PC-9 (cell line): ENCODE data around the gene HNRNPK. TPM values are rescaled to one million over a fixed set of nuclear protein-coding genes. Genes with fewer than 3 reads are reported as not detected.

ENCODE experiments used
- BruUV-seq: library from RNA; stranded (reverse); fragments of 400-500 nt; replicated peaks from 2 replicates; lab custom pipeline; 2021; lab: Mats Ljungman, UMichigan
- CTCF ChIA-PET: fragments of 300-600 bp; sonication (Branson Sonifier 250); formaldehyde crosslinking; loops from one replicate; lab custom pipeline; 2022; ENCODE audit warnings: antibody characterized with exemption; lab: Charles Lee
- POLR2A ChIA-PET: fragments of 300-600 bp; sonication (Branson Sonifier 250); formaldehyde crosslinking; loops from one replicate; lab custom pipeline; 2022; ENCODE audit warnings: antibody characterized with exemption; ENCODE audit not compliant: unreplicated experiment; lab: Charles Lee
- DNase-seq, 2 experiments: peaks; one replicate each; pipeline versions ENCODE4 v3.0.0 to v3.0.0-alpha.2; 2015 to 2022; ENCODE audit warnings: mixed read lengths in 1 of 2
- H2AFZ ChIP-seq: fragments of 200-600 bp; sonication (generic); 2 replicates; pipeline ENCODE4 v1.8.1; 2017; ENCODE audit warnings: antibody characterized with exemption
- H3F3A ChIP-seq: fragments of 200-600 bp; sonication (generic); 2 replicates; pipeline ENCODE4 v1.8.1; 2017; ENCODE audit warnings: antibody characterized with exemption, mild to moderate bottlenecking, low read depth; ENCODE audit not compliant: insufficient read depth
- H3K27ac ChIP-seq: fragments of 200-600 bp; sonication (generic); 2 replicates; pipeline ENCODE4 v1.6.1; 2016; ENCODE audit warnings: mixed run types
- H3K27me3 ChIP-seq: fragments of 200-600 bp; sonication (generic); 2 replicates; pipeline ENCODE4 v1.6.1; 2016; ENCODE audit warnings: low read depth, mixed run types; ENCODE audit not compliant: insufficient read depth
- H3K36me3 ChIP-seq: fragments of 200-600 bp; sonication (generic); 2 replicates; pipeline ENCODE4 v1.6.1; 2016; ENCODE audit warnings: low read depth, mixed run types
- H3K4me1 ChIP-seq: fragments of 200-600 bp; sonication (generic); replicated peaks from 2 replicates; pipeline ENCODE4 v1.6.1; 2016; ENCODE audit warnings: mixed run types; ENCODE audit not compliant: insufficient read depth
- H3K4me2 ChIP-seq: fragments of 200-600 bp; sonication (generic); 2 replicates; pipeline ENCODE4 v1.6.1; 2017; ENCODE audit warnings: mixed run types
- H3K4me3 ChIP-seq: fragments of 200-600 bp; sonication (generic); 2 replicates; pipeline ENCODE4 v1.6.1; 2016; ENCODE audit warnings: mixed run types
- H3K79me2 ChIP-seq: fragments of 200-600 bp; sonication (generic); 2 replicates; pipeline ENCODE4 v1.6.1; 2017; ENCODE audit warnings: low read depth, mixed run types
- H3K9me2 ChIP-seq: fragments of 200-600 bp; sonication (generic); 2 replicates; pipeline ENCODE4 v1.8.1; 2017; ENCODE audit warnings: mild to moderate bottlenecking; ENCODE audit not compliant: insufficient read depth
- H3K9me3 ChIP-seq: fragments of 200-600 bp; sonication (generic); 2 replicates; pipeline ENCODE4 v1.8.1; 2016; ENCODE audit warnings: low read depth; ENCODE audit not compliant: insufficient read depth
- H4K20me1 ChIP-seq: fragments of 200-600 bp; sonication (generic); 2 replicates; pipeline ENCODE4 v1.8.1; 2017; ENCODE audit not compliant: insufficient read depth
- EZH2 ChIP-seq: fragments of 200-600 bp; sonication (generic); IDR thresholded peaks from 2 replicates; pipeline ENCODE4 v1.8.0; 2017; ENCODE audit warnings: antibody characterized with exemption, low read depth
- intact Hi-C: fragments of 100-400 bp; cut with micrococcal nuclease; formaldehyde crosslinking; loops from one replicate; pipeline ENCODE4 v1.10.0; 2022; ENCODE audit not compliant: unreplicated experiment
- total RNA-seq: library from RNA; stranded (reverse); gene quantifications from 2 replicates; pipeline ENCODE4 v1.2.3, GENCODE V29; 2021
- TF ChIP-seq, protein P1 (sequence below): fragments of 200-600 bp; sonication (generic); conservative IDR thresholded peaks from 2 replicates; pipeline ENCODE4 v1.6.1; 2017; ENCODE audit warnings: mixed run types, antibody characterized with exemption, mild to moderate bottlenecking, moderate library complexity

Gene HNRNPK
- total RNA-seq, 1 experiment from 2014 or later: 583 TPM

DNA sequence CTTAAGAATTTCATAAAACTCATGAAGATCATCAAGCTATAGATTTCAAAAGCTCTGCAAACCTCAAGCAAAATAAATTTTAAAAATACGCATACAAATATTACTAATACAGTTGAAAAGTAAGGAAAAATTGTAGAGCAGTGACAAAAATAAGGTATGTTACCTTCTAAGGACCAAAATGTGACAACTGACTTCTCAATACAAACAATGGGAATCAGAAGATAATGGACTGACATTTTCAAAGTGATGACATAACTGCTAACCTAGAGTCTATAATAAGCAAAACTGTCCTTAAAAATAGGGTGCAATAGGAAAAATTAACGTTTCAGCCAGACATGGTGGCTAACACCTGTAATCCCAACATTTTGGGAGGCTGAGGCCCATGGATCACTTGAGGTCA is 27.6 kb upstream of the HNRNPK start:
- DNase-seq: no peak
- no peaks in the 10 kb centered on the region for H3K4me1 ChIP-seq
- no peak overlapping the region for H2AFZ ChIP-seq
- no peak overlapping the region for H3K4me3 ChIP-seq
- no peak overlapping the region for H3K27ac ChIP-seq
- ChIA-PET POLR2A (no interaction called here), CTCF (no interaction called here)
- no TSS peak for BruUV-seq
- no peaks in the 10 kb centered on the region for H3K9me2 ChIP-seq
- no peaks in the 10 kb centered on the region for H3K79me2 ChIP-seq
- H3K4me2 ChIP-seq: no peak overlapping the region
- intact Hi-C loops: no loop called here
- no peaks in the 10 kb centered on the region for H3K9me3 ChIP-seq
- H3K27me3 ChIP-seq: no peaks in the 10 kb centered on the region
- TF ChIP-seq EZH2: no peak
- TF ChIP-seq, protein P1, sequence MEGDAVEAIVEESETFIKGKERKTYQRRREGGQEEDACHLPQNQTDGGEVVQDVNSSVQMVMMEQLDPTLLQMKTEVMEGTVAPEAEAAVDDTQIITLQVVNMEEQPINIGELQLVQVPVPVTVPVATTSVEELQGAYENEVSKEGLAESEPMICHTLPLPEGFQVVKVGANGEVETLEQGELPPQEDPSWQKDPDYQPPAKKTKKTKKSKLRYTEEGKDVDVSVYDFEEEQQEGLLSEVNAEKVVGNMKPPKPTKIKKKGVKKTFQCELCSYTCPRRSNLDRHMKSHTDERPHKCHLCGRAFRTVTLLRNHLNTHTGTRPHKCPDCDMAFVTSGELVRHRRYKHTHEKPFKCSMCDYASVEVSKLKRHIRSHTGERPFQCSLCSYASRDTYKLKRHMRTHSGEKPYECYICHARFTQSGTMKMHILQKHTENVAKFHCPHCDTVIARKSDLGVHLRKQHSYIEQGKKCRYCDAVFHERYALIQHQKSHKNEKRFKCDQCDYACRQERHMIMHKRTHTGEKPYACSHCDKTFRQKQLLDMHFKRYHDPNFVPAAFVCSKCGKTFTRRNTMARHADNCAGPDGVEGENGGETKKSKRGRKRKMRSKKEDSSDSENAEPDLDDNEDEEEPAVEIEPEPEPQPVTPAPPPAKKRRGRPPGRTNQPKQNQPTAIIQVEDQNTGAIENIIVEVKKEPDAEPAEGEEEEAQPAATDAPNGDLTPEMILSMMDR: no peak
- no peaks in the 10 kb centered on the region for H3F3A ChIP-seq
- H3K36me3 ChIP-seq: no peaks in the 10 kb centered on the region
- H4K20me1 ChIP-seq: no peaks in the 10 kb centered on the region

DNA sequence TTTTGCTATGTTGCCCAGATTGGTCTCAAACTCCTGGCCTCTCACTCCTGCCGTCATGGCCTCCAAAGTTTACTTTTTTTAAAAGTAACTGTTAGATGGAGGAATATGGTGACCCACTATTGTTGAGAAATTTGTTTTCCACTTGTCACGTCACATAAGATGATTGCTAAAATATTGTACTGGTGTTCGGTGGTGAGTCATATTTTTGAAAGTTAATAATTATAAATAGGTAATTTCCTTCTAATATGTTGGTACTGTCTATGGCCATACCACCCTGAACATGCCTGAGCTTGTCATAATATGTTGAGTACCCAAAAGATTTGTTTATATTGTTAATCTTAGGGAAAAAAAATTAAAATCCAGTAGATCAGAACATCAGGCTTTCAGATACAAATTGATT is 23.2 kb upstream of the HNRNPK start:
- no TSS peak for BruUV-seq
- no peak for TF ChIP-seq EZH2
- TF ChIP-seq, protein P1: no peak
- CTCF ChIA-PET: no interaction called here
- no peaks in the 10 kb centered on the region for H3K79me2 ChIP-seq
- no peaks in the 10 kb centered on the region for H3K9me2 ChIP-seq
- H3K4me3 ChIP-seq: no peak overlapping the region
- intact Hi-C loops: no loop called here
- no peaks in the 10 kb centered on the region for H3K27me3 ChIP-seq
- H3K36me3 ChIP-seq: 0 out of 2 replicates have a peak, but pooled peaks cover 10% of the 10 kb centered on the region
- no peaks in the 10 kb centered on the region for H3K9me3 ChIP-seq
- DNase-seq: no peak
- POLR2A ChIA-PET: no interaction called here
- H2AFZ ChIP-seq: no peak overlapping the region
- H3F3A ChIP-seq: no peaks in the 10 kb centered on the region
- peaks cover 17% of the 10 kb centered on the region for H3K4me1 ChIP-seq
- no peak overlapping the region for H3K4me2 ChIP-seq
- no peak overlapping the region for H3K27ac ChIP-seq
- H4K20me1 ChIP-seq: no peaks in the 10 kb centered on the region

DNA sequence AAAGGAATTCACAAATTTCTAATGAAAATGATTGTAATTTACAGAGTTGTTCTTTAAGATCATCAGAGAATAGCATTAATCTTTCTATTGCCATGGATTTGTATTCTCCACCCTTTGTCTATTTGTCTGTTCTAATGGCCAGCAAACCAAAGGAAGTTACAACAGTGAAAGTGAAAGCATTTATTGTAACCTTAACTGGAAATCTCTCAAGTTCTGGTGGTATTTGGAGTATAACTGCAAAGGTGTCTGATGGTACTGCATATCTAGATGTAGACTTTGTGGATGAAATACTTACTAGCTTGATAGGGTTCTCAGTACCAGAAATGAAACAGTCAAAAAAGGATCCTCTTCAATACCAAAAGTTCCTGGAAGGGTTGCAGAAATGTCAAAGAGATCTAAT is 22.3 kb upstream of the HNRNPK start:
- BruUV-seq: no TSS peak
- Histone ChIP-seq H3K9me2 (no peaks in the 10 kb centered on the region), H3K9me3 (no peaks in the 10 kb centered on the region), H3K27ac (no peak overlapping the region), H3K36me3 (0 out of 2 replicates have a peak, but pooled peaks cover 10% of the 10 kb centered on the region), H4K20me1 (no peaks in the 10 kb centered on the region), H3K79me2 (0 out of 2 replicates have a peak, but pooled peaks cover 6% of the 10 kb centered on the region), H3K27me3 (no peaks in the 10 kb centered on the region), H3K4me1 (peaks cover 20% of the 10 kb centered on the region), H3F3A (no peaks in the 10 kb centered on the region), H3K4me3 (no peak overlapping the region), H3K4me2 (no peak overlapping the region), H2AFZ (no peak overlapping the region)
- POLR2A ChIA-PET: no interaction called here
- no peak for DNase-seq
- intact Hi-C loops: no loop called here
- CTCF ChIA-PET: no interaction called here
- TF ChIP-seq, protein P1: no peak
- TF ChIP-seq EZH2: no peak
